Posterior cingulate gyrus (tissue), 11 donors: ENCODE data around the gene PLSCR4.

ENCODE experiments used
- DNase-seq, 10 donors: peaks; one replicate each; pipeline versions ENCODE4 v3.0.0 to v3.0.0-alpha.2; 2020 to 2021; ENCODE audit warnings: mixed read lengths in 3 of 10
- intact Hi-C: fragments of 100-400 bp; cut with DNase I; formaldehyde crosslinking; loops from one replicate; pipeline ENCODE4 v1.15.1; 2023

PLSCR4 gene

DNA sequence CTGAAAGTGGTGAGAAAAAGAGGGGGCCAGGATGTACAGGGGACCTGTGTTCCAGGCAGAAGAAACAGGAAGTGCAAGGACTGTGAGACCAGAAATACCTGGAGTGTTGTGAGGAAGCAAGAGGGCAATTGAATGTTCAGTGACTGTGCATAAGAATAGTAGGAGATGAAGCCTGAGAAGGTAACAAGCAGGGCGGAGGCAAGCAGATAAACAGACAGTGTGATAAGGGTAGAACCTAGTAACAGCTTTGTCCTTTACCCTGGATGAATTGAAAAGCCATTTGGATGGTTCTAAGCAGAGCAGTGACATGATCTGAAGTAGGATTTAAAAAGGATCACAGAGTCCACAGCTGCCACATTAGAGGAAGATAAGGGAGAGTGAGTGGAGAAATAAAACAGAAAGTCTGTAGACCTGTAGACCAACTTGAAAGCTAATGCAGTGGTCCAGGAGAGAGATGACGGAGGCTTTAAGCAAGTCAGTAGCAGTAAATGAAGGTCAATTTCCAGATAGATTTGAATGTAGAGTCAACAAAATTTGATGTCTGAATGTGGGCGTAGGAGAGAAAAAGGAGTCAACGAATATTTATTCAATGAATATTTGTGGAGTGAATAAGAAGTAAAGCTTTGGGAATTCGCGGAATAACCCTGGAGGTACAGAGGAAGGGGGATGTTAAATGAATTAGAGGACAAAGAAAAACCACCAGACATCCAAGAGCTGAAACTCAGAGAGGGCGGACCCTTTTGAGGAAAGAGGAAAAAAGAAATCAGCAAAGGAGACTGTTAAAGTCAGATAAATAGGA lies 85.7 kb downstream of the PLSCR4 start:
- intact Hi-C loops: no loop called here
- DNase-seq: no peak

DNA sequence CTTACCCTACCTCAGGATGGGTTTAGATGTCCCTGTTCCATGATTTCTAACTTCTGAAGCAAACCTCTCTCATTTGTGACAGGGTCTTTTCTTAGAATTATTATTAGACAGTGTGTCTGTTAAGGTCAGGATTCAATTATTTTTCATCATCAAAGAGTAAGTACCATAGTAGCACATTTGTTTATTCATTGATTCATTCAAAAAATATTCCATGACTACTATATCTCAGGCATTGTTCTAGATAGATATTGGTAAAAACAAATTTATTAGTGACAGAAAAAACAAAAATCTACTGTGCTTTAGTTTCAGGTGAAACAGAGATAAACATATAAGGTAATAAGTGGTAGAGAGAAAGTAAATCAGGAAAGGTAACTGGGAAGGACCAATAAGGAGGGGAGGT lies 86.4 kb downstream of the PLSCR4 start:
- DNase-seq: no peak
- intact Hi-C loops: no loop called here

DNA sequence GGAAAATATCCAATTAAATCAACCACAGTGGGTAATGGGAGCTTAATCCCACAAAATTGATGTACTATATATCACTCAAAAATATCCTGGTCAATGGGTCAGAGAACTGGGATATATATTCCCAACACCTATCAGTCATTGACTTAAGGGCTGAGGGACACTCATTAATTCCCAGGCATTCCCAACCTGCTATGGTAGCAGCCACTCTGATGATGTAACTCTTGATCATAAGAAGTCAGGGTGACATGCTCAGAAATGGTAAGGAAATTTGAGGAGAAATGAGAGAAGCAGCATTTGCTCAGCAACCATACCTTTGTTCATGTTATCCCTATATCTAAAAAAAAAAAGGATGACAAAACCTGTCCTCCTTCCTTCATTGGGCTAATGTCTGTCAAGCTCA lies 86.8 kb downstream of the PLSCR4 start:
- intact Hi-C loops: no loop called here
- DNase-seq: no peak

DNA sequence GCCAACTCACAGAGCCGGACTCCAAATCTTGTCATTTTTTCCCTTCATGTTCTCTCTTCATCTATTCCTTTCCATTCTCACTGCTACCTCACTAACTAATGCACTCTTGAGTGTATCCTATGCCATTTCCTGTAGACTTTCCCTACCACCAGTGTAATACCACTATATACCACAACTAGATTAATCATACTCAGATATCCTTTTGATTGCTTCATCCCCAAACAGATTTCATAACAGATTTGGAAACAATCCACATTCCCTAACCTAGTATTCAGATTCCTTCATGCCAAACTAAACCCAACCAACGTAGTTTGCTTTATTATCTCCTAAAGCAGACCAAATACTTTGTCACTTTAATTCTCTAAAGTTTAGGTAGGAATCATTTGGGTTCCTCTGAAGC lies 87.3 kb downstream of the PLSCR4 start:
- no peak for DNase-seq
- intact Hi-C loops: no loop called here

DNA sequence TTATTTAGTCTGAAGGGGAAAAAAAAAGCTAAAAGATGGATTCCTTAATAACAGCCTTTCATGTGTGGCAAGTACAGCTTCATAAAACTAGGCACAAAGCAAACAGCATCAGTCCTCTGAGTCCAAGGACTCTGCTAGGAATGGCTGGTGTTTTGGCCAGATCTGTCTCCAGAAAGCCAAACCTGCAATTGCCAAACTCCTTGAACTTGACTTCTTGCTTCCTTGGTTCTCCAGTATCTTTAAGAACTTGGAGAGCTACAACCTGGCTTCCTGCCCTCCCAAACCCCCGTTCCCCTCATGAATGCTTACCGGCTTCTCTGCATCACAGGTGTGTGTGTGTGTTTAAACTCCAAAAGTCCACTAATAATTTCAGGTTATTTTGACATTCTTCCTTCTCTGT lies 88.3 kb downstream of the PLSCR4 start:
- intact Hi-C loops: no loop called here
- no peak for DNase-seq

DNA sequence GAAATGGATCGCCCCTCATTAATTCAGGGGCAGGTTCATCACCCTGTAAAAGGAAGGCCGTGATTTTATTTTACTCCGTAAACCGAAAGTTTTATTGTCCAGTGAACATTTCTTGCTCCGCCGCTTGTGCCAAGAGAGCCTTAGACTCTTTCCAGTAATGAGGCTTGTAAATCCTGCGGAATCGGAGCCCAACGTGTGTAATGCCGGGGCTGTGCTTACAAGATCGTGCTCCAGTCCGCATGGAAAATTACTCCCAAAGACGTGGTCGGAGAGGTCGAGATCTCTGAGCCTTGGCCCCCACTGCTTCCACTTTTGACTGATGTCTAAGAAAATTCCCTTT lies 89.3 kb downstream of the PLSCR4 start:
- intact Hi-C loops: no loop called here
- DNase-seq: peak in 5 of 10 donors; percentile 19 to 73 (median 33)

DNA sequence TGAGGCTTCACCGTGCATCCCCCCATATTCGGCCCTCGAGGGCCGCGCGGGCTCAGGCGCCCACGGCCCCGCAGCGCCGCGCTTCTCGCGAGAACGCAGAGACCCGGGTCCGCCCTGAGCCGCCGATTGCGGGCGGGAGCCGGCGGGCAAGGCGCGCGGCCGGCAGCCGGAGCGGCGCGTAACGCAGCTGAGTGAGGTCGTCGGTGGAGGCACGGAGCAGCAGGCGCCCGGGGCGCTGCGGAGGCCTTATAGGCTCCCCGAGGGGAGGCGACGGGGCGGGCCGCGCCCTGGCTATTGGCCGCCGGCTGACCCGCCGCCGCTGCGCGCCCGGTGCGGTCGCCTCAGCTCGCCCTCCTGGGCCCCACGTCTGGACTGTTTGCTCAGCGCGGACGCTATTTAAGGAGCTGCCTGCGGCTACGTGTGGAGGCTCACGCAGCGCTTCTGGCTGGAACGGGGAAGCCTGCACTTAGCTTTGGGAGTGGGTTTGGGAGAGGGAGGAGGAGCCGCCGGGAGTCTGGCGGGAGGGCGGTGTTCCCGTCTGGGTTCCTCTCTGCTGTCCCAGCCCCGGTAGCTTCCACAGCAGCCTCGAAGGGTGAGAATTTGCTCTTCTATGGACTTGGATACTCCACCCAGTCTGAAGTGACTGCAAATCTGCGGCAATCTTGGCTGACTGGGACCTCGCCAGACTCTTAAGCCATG lies 89.8 kb downstream of the PLSCR4 start, which contains the start of gene PLOD2:
PLOD2 (minus strand) TSS at position 221 of the 699 bp plus-strand sequence; CDS start at position 26, 195 bp downstream.
- peak; percentile 17 to 93 (median 48) for DNase-seq
- intact Hi-C loops: no loop called here

DNA sequence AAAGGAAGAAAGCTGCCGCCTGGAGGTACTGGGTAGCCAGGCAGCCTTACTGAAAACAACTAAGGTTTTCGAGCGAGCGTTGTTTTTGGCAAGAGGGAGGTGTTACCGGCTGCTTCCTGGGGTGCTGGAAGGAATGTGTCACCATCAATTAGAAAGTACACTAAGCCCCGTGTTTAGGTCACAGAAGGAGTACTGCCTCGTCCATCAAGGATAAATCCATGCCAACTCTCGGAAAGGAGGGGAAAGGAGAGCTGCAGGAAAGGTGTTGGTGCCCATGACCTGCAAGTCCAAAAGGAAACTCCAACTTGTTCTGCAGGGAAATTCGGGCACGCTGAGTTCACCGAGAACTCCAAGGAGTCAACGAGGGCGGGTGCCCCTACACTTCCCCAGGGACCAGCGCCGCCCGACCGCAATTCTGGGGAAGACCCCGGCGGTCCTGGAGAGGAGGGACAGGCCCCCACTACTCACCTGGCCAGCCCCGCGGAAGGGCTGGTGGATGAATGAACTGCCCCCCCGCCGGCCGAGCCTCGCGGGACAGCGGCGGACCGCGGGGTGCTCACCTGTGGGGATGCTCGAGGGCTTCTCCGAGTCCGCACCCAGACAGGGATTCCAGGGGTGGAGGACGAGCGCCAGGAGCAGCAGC lies 90.5 kb downstream of the PLSCR4 start:
- peak in 8 of 10 donors; percentile 33 to 88 (median 56) for DNase-seq
- intact Hi-C loops: no loop called here

DNA sequence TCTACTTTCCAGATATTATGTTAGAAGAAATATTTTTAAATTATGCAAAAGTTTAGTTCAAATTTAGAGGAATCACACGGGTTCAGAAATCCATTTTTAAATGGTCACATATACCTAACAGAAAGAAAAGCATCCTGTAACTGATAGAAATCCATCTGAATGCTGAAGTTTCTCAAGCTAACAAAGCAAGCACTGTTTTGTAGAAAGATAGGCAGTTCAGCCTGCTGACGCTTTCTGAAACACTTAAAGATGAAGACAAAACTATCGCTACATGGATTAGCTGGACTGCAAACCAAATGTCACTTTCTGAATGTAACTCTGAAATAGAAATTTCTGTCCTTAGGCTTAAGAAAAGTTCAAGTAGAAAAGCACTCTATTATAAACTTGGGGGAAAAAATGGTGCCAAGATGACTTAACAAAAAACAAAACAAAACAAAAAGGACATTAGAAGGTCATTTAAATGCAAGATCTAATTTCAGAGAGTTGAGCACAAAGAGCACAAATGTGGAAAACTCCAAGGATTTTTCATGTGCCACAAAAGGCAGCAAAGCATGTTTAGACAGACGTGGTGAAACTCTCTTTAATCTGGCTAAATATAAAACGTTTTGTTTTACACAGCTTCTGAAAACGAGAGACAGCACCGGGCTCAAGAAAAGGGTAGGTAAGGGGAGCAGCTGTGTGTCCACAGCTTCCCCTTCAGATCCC lies 91.1 kb downstream of the PLSCR4 start:
- intact Hi-C loops: no loop called here
- DNase-seq: no peak

DNA sequence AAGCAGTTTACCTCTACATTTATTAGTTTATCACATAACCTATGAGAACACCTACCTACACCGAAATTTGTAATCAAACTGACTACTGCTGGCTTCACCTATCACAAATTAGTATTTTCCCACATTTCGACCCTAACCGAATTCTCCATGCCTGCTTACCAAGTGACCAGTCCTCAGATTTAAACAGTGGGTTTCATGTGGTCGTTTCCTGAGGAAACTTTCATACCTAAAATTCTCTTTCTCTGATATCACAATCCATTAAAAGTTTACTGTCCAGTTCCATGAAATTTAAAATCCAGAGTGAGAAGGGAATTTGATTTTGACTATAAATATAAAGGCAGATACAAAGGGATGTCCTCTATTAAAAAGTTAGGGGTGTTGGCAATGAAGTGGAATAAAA lies 91.9 kb downstream of the PLSCR4 start:
- no peak for DNase-seq
- intact Hi-C loops: no loop called here

DNA sequence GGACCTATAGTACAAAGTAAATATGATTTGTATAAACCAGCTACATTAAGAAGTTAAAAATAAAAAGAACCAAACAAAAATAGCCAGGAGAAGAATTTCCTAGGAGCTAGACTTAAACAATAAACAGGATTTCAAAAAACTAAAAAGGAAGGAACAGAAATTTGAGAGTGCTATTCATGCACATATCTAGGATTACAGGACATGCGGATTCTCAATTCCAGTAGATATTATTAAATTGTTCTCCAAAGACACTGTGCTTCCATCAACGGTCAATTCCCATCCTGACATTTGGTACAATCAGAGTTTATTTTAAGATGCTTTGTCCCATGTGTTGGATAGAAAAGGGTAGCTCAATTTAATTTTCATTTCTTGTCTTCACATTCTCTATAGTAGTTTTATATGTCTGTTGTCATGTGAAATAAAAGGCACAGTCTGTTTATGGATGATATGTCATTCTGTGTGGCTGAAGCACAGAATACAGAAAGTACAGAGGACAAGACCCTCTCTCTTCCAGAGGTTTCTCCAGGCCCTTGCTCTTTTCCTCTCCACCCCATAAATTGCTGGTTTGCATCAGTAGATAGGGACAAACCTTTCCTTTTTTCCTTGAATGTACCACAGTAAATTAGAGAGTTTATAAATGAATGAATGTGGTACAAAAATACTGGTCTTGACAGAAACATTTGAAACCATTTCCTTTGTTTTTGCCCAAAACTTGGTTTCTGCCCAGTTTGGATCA lies 93.4 kb downstream of the PLSCR4 start:
- DNase-seq: no peak
- intact Hi-C loops: no loop called here

DNA sequence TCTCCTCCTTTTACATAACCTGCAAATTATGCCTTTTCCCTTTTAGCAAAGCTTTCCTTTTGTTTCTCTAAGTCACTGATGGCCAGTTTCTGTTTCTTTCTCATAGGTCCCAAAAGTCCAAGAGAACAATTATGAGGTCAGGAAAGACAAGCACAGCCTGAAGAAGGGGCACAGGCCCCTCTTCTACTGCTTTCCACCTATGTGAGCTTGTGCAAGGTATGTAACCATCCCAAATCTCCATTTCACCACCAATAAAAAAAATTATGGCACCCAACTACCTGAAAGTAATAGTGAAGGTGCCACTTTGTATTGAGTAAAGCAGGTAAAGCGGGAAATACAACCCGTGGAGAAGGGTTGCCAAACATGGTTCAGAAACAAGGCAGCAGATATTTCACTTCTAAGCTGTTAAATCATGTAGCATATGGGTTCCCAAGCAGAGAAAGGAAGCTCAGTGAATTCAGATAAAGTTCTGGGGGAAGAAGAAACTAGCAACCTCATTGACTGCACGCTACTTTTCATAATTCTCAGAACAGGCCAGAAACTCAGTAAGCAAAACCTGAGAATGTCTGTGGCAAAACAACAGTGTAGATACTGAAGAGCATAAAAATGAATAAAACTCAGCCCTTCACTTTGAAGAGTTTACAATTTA lies 94.1 kb downstream of the PLSCR4 start:
- no peak for DNase-seq
- intact Hi-C loops: no loop called here

DNA sequence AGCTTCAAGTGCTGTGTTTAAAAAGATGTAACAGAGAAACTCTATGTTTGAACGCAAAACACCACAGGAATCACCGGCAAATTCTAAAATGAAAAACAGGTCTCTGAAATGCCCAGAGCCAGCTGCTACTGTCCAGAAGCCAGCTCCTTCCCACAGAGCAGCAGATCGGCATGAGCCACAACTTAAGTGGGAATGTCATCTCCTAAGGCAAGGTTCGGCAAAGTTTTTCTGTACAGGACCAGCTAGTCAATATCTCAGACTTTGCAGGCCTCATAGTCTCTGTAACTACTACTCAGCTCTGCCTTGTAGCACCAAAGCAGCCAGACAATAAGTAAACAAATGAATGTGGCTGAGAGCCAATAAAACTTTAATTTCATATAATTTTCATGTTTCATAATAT lies 94.8 kb downstream of the PLSCR4 start:
- intact Hi-C loops: no loop called here
- peak in 4 of 10 donors; percentile 10 to 79 (median 43) for DNase-seq

DNA sequence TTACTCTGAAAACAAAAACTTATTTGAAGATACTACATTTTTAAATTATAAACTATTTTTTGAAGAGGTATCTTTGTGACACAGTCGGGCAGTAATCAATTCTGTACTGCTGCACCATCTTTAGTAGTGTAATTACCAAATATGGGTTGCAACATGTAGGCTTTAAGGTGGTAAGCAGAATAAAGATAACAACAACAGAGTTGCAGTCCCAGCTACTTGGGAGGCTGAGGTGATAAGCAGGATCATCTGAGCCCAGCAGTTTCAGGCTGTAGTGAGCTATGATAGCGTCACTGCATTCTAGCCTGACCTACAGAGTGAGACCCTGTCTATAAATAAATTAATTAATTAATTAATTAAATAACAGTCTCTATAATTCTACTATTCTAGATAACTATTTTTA lies 95.9 kb downstream of the PLSCR4 start:
- intact Hi-C loops: no loop called here
- DNase-seq: no peak

DNA sequence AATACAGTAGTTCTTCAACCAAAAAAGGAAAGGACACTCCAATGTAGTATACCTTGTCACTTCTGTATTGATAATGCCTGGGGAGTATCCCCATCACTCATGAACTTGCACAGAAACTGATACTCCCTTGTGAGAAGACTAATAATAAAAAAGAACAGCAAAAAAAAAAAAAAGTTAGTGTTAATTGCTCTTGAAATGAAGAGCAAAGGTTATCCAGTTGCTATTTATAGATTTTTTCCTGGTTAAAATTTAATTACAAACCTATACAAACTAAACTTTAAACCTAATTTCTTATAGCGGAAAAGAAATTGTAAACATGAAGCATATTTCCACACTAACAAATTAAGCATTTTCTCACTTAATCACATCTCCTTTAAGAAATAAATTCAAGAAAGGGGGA lies 96.6 kb downstream of the PLSCR4 start:
- DNase-seq: no peak
- intact Hi-C loops: no loop called here

DNA sequence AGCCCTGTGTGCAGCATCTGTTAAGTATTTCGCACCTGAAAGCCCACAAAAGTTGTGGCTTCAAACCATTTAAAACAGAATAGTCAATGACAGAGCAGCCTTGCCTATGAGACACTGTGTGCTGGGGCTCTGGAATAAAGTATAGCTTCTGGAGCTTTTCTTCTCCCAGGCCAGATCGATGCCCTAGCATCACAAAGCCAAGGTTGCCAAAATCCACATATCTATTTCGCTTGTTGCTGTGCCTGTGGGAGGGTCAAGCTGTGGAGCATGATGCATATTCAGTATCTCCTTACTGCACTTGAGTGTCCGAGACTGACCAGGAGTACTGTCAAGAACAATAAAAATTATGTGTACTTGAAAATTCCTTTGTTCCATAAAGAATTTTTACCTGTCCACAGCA lies 97.5 kb downstream of the PLSCR4 start:
- intact Hi-C loops: no loop called here
- DNase-seq: no peak

DNA sequence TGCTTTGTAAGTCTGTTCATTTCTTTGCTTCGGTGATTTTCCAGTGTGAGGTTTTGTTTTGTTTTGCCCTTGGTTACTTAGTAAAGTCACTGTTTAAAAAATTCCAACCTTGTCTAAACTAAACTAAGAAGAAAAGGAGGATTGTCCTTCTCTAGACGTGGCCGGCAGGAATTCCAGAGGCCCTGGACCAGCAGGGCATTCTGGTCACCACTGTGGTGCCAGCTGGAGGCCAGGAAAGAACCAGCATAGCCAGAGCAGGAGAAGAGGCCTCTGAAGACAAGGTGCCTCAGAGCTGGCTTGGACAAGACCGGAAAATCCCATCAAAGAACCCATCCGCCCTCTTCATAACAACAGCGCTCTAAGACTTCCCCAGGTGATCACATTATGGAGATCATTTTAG lies 98.1 kb downstream of the PLSCR4 start:
- DNase-seq: peak in 2 of 10 donors; percentile 69 to 75
- intact Hi-C loops: no loop called here

DNA sequence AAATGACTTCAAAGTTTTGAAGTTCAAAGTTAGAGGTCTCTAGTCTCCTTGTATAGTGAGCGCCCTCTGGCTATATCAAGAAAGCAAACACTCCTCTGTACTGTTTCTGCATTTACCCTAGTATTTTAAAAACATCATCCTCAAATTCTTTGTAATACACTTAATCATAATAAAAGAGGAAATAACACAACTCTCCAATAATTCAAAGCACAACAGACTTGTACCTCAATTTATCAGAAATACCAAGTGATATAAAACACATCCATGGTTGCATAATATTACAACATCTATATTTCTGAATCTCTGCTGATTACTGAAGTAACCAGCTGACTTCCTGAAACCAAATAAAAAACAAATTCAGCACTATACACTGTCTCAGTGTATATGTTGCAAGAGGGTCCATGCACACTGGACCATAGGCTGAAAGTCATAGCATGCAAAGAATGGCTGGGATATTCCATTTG lies 102.4 kb downstream of the PLSCR4 start:
- DNase-seq: no peak
- intact Hi-C loops: no loop called here

DNA sequence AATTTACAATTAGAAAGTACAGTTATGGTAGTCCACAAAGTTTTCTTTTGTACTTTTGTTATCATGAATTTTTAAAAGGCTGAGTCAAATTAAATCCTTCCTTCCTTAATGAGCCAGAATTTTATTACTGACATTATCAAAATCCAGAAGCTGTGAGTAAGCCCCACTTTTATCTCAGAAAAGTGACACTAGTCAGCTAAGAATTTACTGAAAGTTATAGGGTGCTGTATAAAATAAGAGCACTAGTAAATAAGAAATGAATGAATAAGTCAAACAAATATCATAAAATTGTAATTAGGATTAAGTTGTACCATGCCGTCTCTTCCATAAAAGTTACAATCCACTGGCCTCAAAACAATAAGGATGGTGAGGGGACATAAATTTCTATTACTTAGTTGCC lies 105.3 kb downstream of the PLSCR4 start:
- no peak for DNase-seq
- intact Hi-C loops: no loop called here

DNA sequence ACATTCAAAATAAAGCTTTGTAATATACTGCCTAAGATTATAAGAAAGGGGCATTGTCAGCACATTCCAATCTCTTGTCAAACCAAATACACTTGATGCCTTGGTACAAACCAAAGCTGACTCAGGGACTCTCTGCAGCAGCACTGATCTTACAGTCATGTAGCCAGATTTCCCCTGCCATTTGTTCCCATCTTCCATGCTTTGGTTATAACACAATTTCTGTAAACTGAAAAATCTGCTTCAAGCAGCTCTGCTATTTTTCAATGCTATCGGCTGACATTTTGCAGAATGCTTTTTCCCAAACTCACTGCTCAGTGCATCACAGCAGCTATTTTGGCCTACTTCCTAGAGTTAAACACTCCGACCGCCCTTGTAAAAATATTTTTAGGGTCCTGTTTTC lies 108.1 kb downstream of the PLSCR4 start:
- intact Hi-C loops: no loop called here
- DNase-seq: no peak
